ENCODE results near the gene PLOD3.

DNA sequence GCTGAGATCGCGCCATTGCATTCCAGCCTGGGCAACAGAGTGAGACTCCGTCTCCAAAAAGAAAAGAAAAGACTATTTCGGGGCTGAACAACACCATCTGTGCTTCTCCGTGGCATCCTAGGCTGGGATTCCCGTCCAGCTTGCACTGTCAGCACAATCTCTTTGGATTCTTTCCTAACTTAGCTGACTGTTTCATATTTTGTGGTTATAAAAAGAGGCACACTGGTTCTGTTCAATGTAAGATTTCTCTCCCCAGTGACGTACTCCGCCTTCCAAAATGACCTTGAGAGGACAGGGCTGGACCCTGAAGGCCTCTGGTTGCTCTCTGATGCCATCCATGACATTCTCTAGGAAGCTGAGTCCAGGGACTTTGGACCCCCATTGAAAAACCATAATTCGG lies 9.3 kb upstream of the PLOD3 start:
- TF ChIP-seq CTCF (IDR thresholded peaks at IDR 0.05) (no peak), EZH2 (IDR thresholded peaks at IDR 0.05; ENCODE audit: borderline replicate concordance, insufficient read depth, low read depth, low read length, poor library complexity, severe bottlenecking) (no peak)

Data from B cell (primary cell).